Spleen (tissue), 11 donors: Measurements from ENCODE around the gene POU2F3. TPM values are rescaled to one million over a fixed set of nuclear protein-coding genes. Genes with fewer than 3 reads are reported as not detected.
A peak's percentile ranks its signal among the peaks of the same experiment; 100 is the strongest.

Experiments
- DNase-seq: peaks from one replicate; pipeline ENCODE4 v3.0.0-alpha.2; 2020
- H3K27ac ChIP-seq, 8 donors: fragments of 200-600 bp; sonication (generic) in 7 of 8; 1 replicate in 4 of 8; 2 replicates in 4 of 8; pipeline versions ENCODE4 v1.5.0 to v1.8.0; 2016 to 2021; ENCODE audit warnings: inconsistent platforms in 4 of 8, mild to moderate bottlenecking in 4 of 8, moderate library complexity in 1 of 8
- H3K27me3 ChIP-seq, 7 donors: fragments of 200-600 bp; sonication (generic) in 6 of 7; replicated peaks in 1 of 7; 1 replicate in 4 of 7; 2 replicates in 3 of 7; pipeline versions ENCODE4 v1.5.0 to v1.8.0; 2016 to 2021; ENCODE audit warnings: inconsistent platforms in 3 of 7, mild to moderate bottlenecking in 1 of 7
- H3K36me3 ChIP-seq, 6 donors: fragments of 200-600 bp; sonication (generic) in 5 of 6; 1 replicate in 4 of 6; 2 replicates in 2 of 6; pipeline versions ENCODE4 v1.5.0 to v1.8.0; 2016 to 2021; ENCODE audit warnings: inconsistent platforms in 2 of 6
- H3K4me1 ChIP-seq, 6 donors: fragments of 200-600 bp; sonication (generic) in 5 of 6; 1 replicate in 3 of 6; 2 replicates in 3 of 6; pipeline versions ENCODE4 v1.5.0 to v1.8.0; 2016 to 2021; ENCODE audit warnings: inconsistent platforms in 3 of 6
- H3K4me3 ChIP-seq, 8 donors: fragments of 200-600 bp; sonication (generic) in 7 of 8; 1 replicate in 4 of 8; 2 replicates in 4 of 8; pipeline versions ENCODE4 v1.5.0 to v1.8.0; 2016 to 2021; ENCODE audit warnings: inconsistent platforms in 4 of 8, mild to moderate bottlenecking in 4 of 8, moderate library complexity in 2 of 8
- H3K9me3 ChIP-seq, 8 donors: fragments of 200-600 bp; sonication (generic) in 7 of 8; 1 replicate in 4 of 8; 2 replicates in 4 of 8; pipeline versions ENCODE4 v1.5.0 to v1.8.0; 2016 to 2021; ENCODE audit warnings: inconsistent platforms in 4 of 8
- CTCF ChIP-seq, 11 experiments: fragments of 200-600 bp in 7 of 11; fragments of 450-650 bp in 4 of 11; sonication (generic) in 4 of 11; IDR thresholded peaks in 8 of 11; conservative IDR thresholded peaks in 3 of 11; 1 replicate in 7 of 11; 2 replicates in 4 of 11; pipeline versions ENCODE4 v1.4.0 to v1.8.0; 2016 to 2021; ENCODE audit warnings: antibody characterized with exemption in 11 of 11, inconsistent platforms in 4 of 11, mild to moderate bottlenecking in 1 of 11
- POLR2A ChIP-seq, 3 donors: fragments of 450-650 bp; IDR thresholded peaks; one replicate each; pipeline ENCODE4 v1.5.1; 2017; ENCODE audit warnings: antibody characterized with exemption in 3 of 3, mild to moderate bottlenecking in 1 of 3
- POLR2AphosphoS5 ChIP-seq, 3 donors: sonication (generic); formaldehyde crosslinking; IDR thresholded peaks; one replicate each; pipeline ENCODE4 v1.5.1; 2017; ENCODE audit warnings: antibody characterized with exemption in 3 of 3
- WGBS, 5 donors: extraction: QIAGEN DNeasy Blood & Tissue Kit in 3 of 5; methylation state at CpG; one replicate each; pipeline versions ENCODE4 v1.1.5 to v1.1.7; 2013 to 2018; 5-methylcytosine and 5-hydroxymethylcytosine counted together
- intact Hi-C: fragments of 100-400 bp; cut with DNase I; formaldehyde crosslinking; loops from one replicate; pipeline ENCODE4 v1.15.0; 2023; ENCODE audit warnings: low total_unique reads
- polyA plus RNA-seq, 3 donors: library from polyadenylated mRNA; stranded (reverse); fragments of 200-250 nt; gene quantifications; one replicate each; pipeline ENCODE4 v1.2.1, GENCODE V29; 2013
- total RNA-seq, 7 donors: library from RNA; depleted of rRNA in 3 of 7; stranded (reverse); fragments of >200 nt in 3 of 7; fragmentation: NEBNext Ultra II Directional in 4 of 7; extraction: Animal tissue kit (Norgen Biotek cat#: 25700) in 4 of 7; gene quantifications; one replicate each; pipeline versions ENCODE4 v1.1.0 to v1.2.1, GENCODE V29; 2016 to 2021
- donor health status: healthy with polysubstance abuse.
- donor health status: DM: no; HTN: no; CAD: no; lungs with moderate emphysema.
- donor health status: DM: no; HTN: no; CAD: no.
- donor health status: Bipolar disorder and iron deficiency.
- donor health status: healthy.
- donor health status: DM: no; HTN: no; CAD: no.
- donor health status: DM: yes; HTN: yes; CAD: no.

Gene POU2F3
- total and polyA plus RNA-seq, 10 donors: 0.04 to 0.27 (median 0.19) TPM; not detected in 4

GRCh38 chr11:120334894-120335462, 95.0 kb downstream of the POU2F3 start:
- peak; percentile 22 to 78 (median 61) for TF ChIP-seq CTCF (IDR thresholded peaks at IDR 0.05 in 8 of 11, conservative IDR thresholded peaks at IDR 0.05 in 3 of 11)
- peak in 1 of 3 donors; percentile 27 for TF ChIP-seq POLR2AphosphoS5 (IDR thresholded peaks at IDR 0.05)
- TF ChIP-seq POLR2A (IDR thresholded peaks at IDR 0.05): no peak
- intact Hi-C loops: loop anchor here (10.0 kb wide), 1 partner anchor 350 kb away; no protein-coding TSS in a partner anchor
- H3K27me3 ChIP-seq: peaks cover 0 to 83% (median 3%) of the 10 kb centered on the region in 7 donors
- H3K4me3 ChIP-seq: peak overlapping the region; percentile 73 to 94 (median 86)
- 1 to 3% (median 2%) methylated on average over 8 of the region's 8 CpGs for WGBS, 5 donors
- peak overlapping the region; percentile 61 to 95 (median 91) for H3K27ac ChIP-seq
- H3K36me3 ChIP-seq: peaks cover 0 to 9% (median 0%) of the 10 kb centered on the region in 6 donors
- no peaks in the 10 kb centered on the region for H3K9me3 ChIP-seq
- DNase-seq: no peak
- H3K4me1 ChIP-seq: peaks cover 0 to 58% (median 40%) of the 10 kb centered on the region in 6 donors

GRCh38 chr11:120335556-120335907, 95.6 kb downstream of the POU2F3 start:
- intact Hi-C loops: loop anchor here (10.0 kb wide), 1 partner anchor 349 kb away; no protein-coding TSS in a partner anchor
- DNase-seq: no peak
- Histone ChIP-seq H3K27me3 (peaks cover 0 to 83% (median 3%) of the 10 kb centered on the region in 7 donors), H3K4me3 (peak overlapping the region; percentile 73 to 94 (median 86)), H3K36me3 (peaks cover 0 to 3% (median 0%) of the 10 kb centered on the region in 6 donors), H3K27ac (peak overlapping the region; percentile 61 to 95 (median 91)), H3K9me3 (no peaks in the 10 kb centered on the region), H3K4me1 (peaks cover 0 to 64% (median 42%) of the 10 kb centered on the region in 6 donors)
- 0 to 1% (median 1%) methylated on average over 16 to 19 of the region's 19 CpGs for WGBS, 5 donors
- TF ChIP-seq POLR2A (IDR thresholded peaks at IDR 0.05) (no peak), CTCF (IDR thresholded peaks at IDR 0.05 in 8 of 11, conservative IDR thresholded peaks at IDR 0.05 in 3 of 11) (no peak), POLR2AphosphoS5 (IDR thresholded peaks at IDR 0.05) (no peak)

- Histone ChIP-seq H3K4me3 (peak within 1 kb of the TSS; percentile 73 to 94 (median 86)), H3K4me1 (peaks cover 0 to 68% (median 45%) of the 10 kb centered on the region in 6 donors), H3K27ac (peak within 1 kb of the TSS; percentile 81 to 95 (median 91)), H3K36me3 (no peaks in the 10 kb centered on the region), H3K9me3 (no peaks in the 10 kb centered on the region), H3K27me3 (peaks cover 0 to 85% (median 3%) of the 10 kb centered on the region in 7 donors)
- TF ChIP-seq CTCF (IDR thresholded peaks at IDR 0.05 in 8 of 11, conservative IDR thresholded peaks at IDR 0.05 in 3 of 11) (peak in 3 of 11 experiments; percentile 4 to 15 (median 15)), POLR2AphosphoS5 (IDR thresholded peaks at IDR 0.05) (peak; percentile 58 to 83 (median 82)), POLR2A (IDR thresholded peaks at IDR 0.05) (peak in 1 of 3 donors; percentile 63)
- peak; percentile 96 for DNase-seq
- 0 to 1% (median 0%) methylated on average over 61 to 92 of the region's 92 CpGs; no CpG with 5 or more reads in 1 of the 5 donors for WGBS, 5 donors
- intact Hi-C loops: loop anchor here (10.0 kb wide), 1 partner anchor 349 kb away; no protein-coding TSS in a partner anchor
These were observed 96.1 kb downstream of the POU2F3 start, which contains the start of gene ARHGEF12 for GRCh38 chr11:120335908-120336640. Gene ARHGEF12, plus strand, starts transcription at chr11:120336413. Its CDS starts 831 bp downstream, at chr11:120337244.
